Panc1 (cell line): ENCODE measurements around the gene GADL1. TPM values are rescaled to one million over a fixed set of nuclear protein-coding genes. Genes with fewer than 3 reads are reported as not detected.

Source experiments
- ATAC-seq: fragments of 200-7000 bp; cut with Tn5 transposase; 2 replicates; pipeline ENCODE4 v1.9.1; 2020; ENCODE audit warnings: mild to moderate bottlenecking, moderate library complexity
- BruUV-seq: library from RNA; stranded (reverse); fragments of 400-500 nt; replicated peaks from 2 replicates; lab custom pipeline; 2021; lab: Mats Ljungman, UMichigan
- CTCF ChIA-PET: fragments of 300-600 bp; sonication (Branson Sonifier 250); formaldehyde crosslinking; loops from one replicate; lab custom pipeline; 2022; ENCODE audit warnings: antibody characterized with exemption; lab: Charles Lee
- POLR2A ChIA-PET: fragments of 300-600 bp; sonication (Branson Sonifier 250); formaldehyde crosslinking; loops from one replicate; lab custom pipeline; 2022; ENCODE audit warnings: antibody characterized with exemption; lab: Charles Lee
- DNase-seq: peaks from one replicate; pipeline ENCODE4 v3.0.0-alpha.2; 2010; ENCODE audit warnings: low read depth, low spot score
- H3K27ac ChIP-seq: 2 replicates; pipeline ENCODE4 v1.5.1; 2011; ENCODE audit warnings: mild to moderate bottlenecking, low read length, inconsistent platforms
- H3K27me3 ChIP-seq: fragments of 200-500 bp; sonication (Bioruptor generic); 2 replicates; pipeline ENCODE4 v1.6.0; 2014; ENCODE audit warnings: low read length, inconsistent platforms; ENCODE audit not compliant: control insufficient read depth, insufficient read depth
- H3K36me3 ChIP-seq: fragments of 200-500 bp; sonication (Bioruptor generic); 2 replicates; pipeline ENCODE4 v1.5.1; 2014; ENCODE audit warnings: inconsistent platforms, mild to moderate bottlenecking, low read length, moderate library complexity; ENCODE audit not compliant: control insufficient read depth, insufficient read depth
- H3K4me1 ChIP-seq: 2 replicates; pipeline ENCODE4 v1.5.1; 2011; ENCODE audit warnings: inconsistent platforms, mild to moderate bottlenecking, low read length, moderate library complexity; ENCODE audit not compliant: control insufficient read depth, insufficient read depth
- H3K4me3 ChIP-seq, 2 experiments: 2 replicates each; pipeline ENCODE4 v1.5.1; 2011 to 2012; ENCODE audit warnings: low read depth in 2 of 2, low read length in 2 of 2, mild to moderate bottlenecking in 2 of 2, inconsistent platforms in 1 of 2, moderate library complexity in 1 of 2
- H3K9me3 ChIP-seq: fragments of 200-500 bp; sonication (Bioruptor generic); 2 replicates; pipeline ENCODE4 v1.5.1; 2014; ENCODE audit warnings: low read depth, mild to moderate bottlenecking, inconsistent platforms, low read length, moderate library complexity; ENCODE audit not compliant: control insufficient read depth, insufficient read depth
- POLR2AphosphoS5 ChIP-seq: IDR thresholded peaks from 2 replicates; pipeline ENCODE4 v1.6.1; 2012; ENCODE audit warnings: mild to moderate bottlenecking, low read depth, low read length, moderate library complexity
- REST ChIP-seq, 2 experiments: IDR thresholded peaks; 2 replicates each; pipeline ENCODE4 v1.6.1; 2011 to 2012; ENCODE audit warnings: low read depth in 2 of 2, control low read depth in 1 of 2, low read length in 1 of 2, mild to moderate bottlenecking in 1 of 2, moderate library complexity in 1 of 2; ENCODE audit not compliant: insufficient read depth in 1 of 2
- SIN3A ChIP-seq: IDR thresholded peaks from 2 replicates; pipeline ENCODE4 v1.6.1; 2012; ENCODE audit warnings: low read depth, mild to moderate bottlenecking, low read length, moderate library complexity, borderline replicate concordance; ENCODE audit not compliant: insufficient read depth
- TCF7L2 ChIP-seq: IDR thresholded peaks from 2 replicates; pipeline ENCODE4 v1.6.1; 2011; ENCODE audit warnings: mild to moderate bottlenecking, low read depth, low read length, inconsistent platforms
- in situ Hi-C: cut with HindIII; loops from 2 replicates; pipeline ENCODE4 v1.10.0; 2016; ENCODE audit warnings: low sequenced_read_pairs, low pct_unique_long_range_greater_than_20kb
- intact Hi-C: fragments of 100-400 bp; cut with micrococcal nuclease; formaldehyde crosslinking; loops from one replicate; pipeline ENCODE4 v1.10.0; 2022; ENCODE audit not compliant: unreplicated experiment
- total RNA-seq: library from RNA; stranded (reverse); gene quantifications from one replicate; pipeline ENCODE4 v1.2.1, GENCODE V29; 2021; ENCODE audit not compliant: unreplicated experiment
- TF ChIP-seq, protein P1 (sequence below): fragments of 450-650 bp; IDR thresholded peaks from 2 replicates; pipeline ENCODE4 v1.5.1; 2017; ENCODE audit warnings: mild to moderate bottlenecking

The GADL1 gene
- total RNA-seq, 1 experiment from 2014 or later: not detected

- ATAC-seq: no peak
- H3K4me3 ChIP-seq: no peak overlapping the region
- TF ChIP-seq TCF7L2: no peak
- H3K36me3 ChIP-seq: no peaks in the 10 kb centered on the region
- no peak overlapping the region for H3K27ac ChIP-seq
- no peaks in the 10 kb centered on the region for H3K9me3 ChIP-seq
- H3K4me1 ChIP-seq: no peaks in the 10 kb centered on the region
- in situ Hi-C loops (no loop called here), intact Hi-C loops (no loop called here)
- CTCF ChIA-PET: no interaction called here
- DNase-seq: no peak
- no TSS peak for BruUV-seq
- POLR2A ChIA-PET: no interaction called here
- no peaks in the 10 kb centered on the region for H3K27me3 ChIP-seq
These were observed 186.6 kb downstream of the GADL1 start for GRCh38 chr3:30707825-30708224.

DNA sequence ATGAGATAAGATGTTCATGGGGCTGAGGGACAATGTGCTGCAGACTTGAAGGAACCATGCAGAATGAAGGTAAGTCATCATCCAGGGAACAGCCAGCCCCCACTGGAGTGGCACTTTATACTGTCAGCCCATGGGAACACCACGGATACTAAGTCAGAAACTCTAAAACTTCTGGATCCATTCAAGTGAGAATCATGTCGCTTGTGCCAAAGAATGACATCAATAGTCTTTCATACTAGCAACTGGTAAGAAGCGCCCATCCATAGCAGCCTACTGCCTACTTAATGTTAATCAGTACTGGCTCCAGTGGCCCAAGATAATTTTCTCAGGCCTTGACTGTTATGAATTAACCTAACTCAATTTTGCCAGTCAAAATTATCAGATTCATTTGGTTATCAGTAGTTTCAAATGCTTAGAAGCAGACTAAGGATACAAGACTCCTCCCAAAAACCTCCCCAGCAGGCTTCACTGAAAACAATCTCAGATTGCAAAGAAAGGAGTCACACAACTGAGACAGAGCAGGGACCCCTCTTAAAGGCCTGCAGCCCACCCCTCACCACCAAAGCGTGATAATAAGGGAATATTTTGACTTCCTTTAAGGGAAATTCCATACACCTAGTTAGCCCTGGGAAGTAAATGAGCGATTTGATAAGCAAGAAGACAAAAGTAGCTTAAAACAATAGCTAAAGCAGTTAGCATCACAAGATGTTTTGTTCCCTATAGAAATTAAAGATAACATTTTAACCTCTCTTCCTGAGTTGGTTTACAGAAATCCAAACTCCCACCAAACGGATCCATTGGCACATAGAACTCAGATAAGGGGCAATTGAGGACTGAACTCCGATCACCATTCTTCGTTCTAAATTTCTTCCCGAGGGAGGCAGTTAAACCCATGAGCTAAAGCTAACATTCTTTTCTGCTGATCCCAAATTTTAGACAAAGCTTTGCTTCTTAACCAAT is 189.2 kb downstream of the GADL1 start:
- no peak for TF ChIP-seq REST (IDR thresholded peaks at IDR 0.05; ENCODE audit: insufficient read depth in 1 of 2, low read depth in 2 of 2, low read length in 1 of 2)
- no peak for TF ChIP-seq TCF7L2
- TF ChIP-seq SIN3A: no peak
- TF ChIP-seq, protein P1, sequence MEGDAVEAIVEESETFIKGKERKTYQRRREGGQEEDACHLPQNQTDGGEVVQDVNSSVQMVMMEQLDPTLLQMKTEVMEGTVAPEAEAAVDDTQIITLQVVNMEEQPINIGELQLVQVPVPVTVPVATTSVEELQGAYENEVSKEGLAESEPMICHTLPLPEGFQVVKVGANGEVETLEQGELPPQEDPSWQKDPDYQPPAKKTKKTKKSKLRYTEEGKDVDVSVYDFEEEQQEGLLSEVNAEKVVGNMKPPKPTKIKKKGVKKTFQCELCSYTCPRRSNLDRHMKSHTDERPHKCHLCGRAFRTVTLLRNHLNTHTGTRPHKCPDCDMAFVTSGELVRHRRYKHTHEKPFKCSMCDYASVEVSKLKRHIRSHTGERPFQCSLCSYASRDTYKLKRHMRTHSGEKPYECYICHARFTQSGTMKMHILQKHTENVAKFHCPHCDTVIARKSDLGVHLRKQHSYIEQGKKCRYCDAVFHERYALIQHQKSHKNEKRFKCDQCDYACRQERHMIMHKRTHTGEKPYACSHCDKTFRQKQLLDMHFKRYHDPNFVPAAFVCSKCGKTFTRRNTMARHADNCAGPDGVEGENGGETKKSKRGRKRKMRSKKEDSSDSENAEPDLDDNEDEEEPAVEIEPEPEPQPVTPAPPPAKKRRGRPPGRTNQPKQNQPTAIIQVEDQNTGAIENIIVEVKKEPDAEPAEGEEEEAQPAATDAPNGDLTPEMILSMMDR: no peak
- no peak for TF ChIP-seq POLR2AphosphoS5
- DNase-seq: no peak
- Histone ChIP-seq H3K27ac (no peak overlapping the region), H3K9me3 (no peaks in the 10 kb centered on the region), H3K36me3 (no peaks in the 10 kb centered on the region), H3K4me1 (no peaks in the 10 kb centered on the region), H3K4me3 (no peak overlapping the region), H3K27me3 (no peaks in the 10 kb centered on the region)
- POLR2A ChIA-PET: no interaction called here
- BruUV-seq: no TSS peak
- intact Hi-C loops: loop anchor here (5.0 kb wide), 1 partner anchor 42 kb away; no protein-coding TSS in a partner anchor
- CTCF ChIA-PET: no interaction called here
- no peak for ATAC-seq
- in situ Hi-C loops: no loop called here
